HG03460 (cell line): ENCODE data around the gene SPINT3.
A peak's percentile ranks its signal among the peaks of the same experiment; 100 is the strongest.
"Not testable (repeated sequence)": the region's sequence is repeated elsewhere in the genome, so short reads cannot be mapped to it uniquely, and the experiment has no call there.

Source experiments
- ATAC-seq: cut with Tn5 transposase; IDR thresholded peaks from one replicate; pipeline ENCODE4 v1.9.1; 2021; ENCODE audit not compliant: unreplicated experiment

The SPINT3 gene

DNA sequence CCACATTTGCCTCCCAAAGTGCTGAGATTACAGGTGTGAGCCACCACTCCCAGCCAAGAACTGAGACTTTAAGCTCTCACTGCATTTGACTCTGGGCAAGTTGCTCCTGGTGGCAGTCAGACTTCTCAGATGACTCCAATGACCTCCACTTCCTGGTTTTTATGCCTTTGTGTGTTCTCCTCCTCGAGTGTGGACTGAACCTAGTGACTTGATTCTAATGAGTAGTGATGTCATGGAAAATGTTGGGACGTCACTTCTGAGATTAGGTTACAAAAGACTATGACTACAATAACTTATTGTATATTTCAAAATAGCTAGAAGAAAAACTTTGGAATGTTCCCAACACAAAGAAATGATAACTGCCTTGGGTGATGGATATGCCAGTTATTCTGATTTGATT, 12.0 kb downstream of the SPINT3 start:
- no peak for ATAC-seq

DNA sequence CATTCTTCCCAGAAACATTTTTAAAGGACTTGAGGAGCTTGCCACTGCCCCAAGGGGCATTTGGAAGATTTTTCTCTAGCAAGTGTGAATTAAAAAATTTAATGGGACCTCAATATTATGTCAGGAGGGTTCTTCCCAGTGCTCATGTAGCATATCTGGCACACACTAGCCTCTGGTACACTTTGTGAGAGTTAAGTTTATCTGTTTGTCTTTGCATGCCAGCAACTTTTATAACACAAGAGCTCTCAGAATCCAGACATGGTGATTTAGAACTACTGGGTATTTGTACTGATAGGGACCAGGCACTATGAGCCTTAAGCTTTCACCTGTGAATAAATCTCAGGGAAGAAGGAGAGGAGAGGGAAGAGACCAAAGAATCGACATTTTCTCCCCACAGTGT, 12.9 kb downstream of the SPINT3 start:
- ATAC-seq = no peak

DNA sequence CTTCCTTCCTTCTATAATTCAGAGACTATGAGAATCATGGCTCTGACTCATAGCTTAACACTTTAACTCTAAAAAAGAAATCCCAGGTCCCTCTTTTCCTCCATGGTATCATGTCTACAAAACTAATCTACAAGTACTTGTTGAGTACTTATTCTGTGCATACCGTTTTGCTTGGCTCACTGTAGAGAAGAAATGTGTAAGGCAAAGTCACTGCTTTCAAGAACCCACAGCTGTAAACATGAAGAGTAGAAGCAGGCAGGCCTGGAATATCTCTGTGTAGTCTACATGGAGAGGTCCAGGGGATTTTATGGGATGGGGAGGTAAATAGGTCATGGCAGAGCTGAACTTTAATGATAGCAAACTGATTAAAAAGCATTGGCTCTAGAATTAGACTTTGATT, 13.8 kb downstream of the SPINT3 start:
- ATAC-seq = no peak

DNA sequence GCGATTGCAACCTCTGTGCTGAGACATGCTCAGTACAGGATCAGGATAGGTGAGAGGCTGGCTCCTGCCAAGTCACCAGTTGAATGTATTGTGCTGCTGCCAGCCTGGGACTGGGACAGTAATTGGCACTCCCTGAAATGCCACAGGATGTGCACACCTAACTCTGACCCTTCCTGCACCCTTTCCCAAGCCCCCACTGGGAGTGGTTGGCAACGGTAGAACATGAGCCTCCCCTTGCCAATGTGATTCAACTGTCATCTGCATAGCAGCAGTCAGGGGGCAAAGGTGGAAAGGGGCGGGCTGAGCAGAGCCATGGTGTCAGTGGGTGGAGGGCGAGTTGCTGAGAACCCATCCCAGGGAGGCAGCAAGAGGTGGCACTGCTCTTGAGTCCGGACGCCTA, 15.4 kb downstream of the SPINT3 start:
- ATAC-seq = no peak

DNA sequence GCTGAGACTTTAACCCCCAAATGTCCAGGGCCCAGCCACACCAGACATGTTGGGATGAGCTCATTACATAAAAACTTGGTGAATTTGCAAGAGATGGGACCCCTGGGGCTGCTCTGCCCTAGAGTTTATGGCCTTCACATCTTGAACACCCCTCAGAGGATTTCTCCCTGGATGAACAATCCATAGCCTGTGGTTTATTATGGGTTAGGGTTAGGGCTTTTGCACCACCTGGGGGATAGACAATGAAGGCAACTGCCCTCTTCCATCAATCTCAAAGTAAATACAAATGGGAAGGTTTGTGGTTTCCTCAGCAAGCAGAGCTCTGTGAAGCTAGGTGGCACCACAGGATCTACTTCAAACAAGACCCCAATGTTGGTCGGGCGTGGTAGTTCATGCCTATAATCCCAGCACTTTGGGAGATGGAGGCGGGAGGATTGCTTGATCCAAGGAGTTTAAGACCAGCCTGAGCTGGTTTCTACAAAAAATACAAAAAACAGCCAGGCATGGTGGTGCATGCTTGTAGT, 17.4 kb downstream of the SPINT3 start:
- ATAC-seq = no peak

DNA sequence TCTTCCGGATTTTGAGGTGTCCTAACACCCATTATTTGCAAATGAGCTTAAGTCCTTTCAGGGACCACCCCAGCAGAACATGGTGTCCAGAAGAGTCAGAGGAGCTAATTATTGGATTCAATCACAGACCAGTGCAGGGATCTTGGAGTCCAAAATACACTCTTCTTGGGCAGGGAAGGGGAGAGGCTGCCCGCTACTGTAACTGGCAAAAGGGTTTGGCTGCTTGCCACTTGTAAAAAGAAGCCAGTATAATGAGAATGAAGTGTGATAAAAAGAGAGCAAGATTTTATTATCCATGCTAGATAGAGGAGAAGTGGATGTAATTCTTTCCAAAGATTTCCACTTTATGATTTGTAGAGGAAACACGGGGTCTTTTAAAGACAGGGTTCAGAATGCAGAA, 19.3 kb downstream of the SPINT3 start:
- ATAC-seq = no peak

DNA sequence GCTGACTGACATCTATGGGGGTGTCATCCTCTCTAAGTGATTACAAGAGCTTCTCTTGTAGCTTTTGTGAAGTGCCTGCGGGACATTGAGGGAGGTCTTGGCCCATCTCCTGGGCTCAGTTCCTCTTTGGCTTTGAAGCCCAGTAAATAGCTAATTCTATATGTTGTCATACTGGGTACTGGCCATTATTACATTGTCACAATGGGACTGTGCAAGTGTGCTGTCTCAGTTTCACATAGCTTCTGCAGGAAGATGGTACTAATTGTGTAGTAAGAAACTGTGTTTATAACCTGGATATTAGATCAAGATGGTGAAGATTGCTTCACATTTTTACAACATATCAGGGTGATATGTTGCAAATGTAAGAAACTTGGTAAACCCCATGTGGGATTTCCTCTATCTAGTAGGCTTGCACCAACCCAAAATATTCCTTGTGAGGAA, 19.9 kb downstream of the SPINT3 start:
- ATAC-seq = no peak

DNA sequence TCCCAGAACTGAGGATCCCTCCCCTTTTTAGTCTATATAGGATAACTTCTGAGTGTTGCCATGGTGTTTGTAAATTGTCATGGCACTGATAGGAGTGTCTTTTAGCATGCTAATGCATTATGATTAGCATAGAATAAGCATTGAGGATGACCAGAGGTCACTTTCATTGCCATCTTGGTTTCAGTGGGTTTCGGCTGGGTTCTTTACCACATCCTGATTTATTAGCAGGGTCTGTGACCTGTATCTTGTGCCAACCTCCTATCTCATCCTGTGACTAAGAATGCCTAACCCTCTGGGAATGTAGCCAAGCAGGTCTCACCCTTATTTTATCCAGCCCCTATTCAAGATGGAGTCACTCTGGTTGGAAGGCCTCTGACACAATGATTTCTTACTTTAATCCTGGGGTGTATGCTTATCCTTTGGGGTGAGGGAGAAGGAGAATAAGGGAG, 26.3 kb downstream of the SPINT3 start:
- no peak for ATAC-seq

DNA sequence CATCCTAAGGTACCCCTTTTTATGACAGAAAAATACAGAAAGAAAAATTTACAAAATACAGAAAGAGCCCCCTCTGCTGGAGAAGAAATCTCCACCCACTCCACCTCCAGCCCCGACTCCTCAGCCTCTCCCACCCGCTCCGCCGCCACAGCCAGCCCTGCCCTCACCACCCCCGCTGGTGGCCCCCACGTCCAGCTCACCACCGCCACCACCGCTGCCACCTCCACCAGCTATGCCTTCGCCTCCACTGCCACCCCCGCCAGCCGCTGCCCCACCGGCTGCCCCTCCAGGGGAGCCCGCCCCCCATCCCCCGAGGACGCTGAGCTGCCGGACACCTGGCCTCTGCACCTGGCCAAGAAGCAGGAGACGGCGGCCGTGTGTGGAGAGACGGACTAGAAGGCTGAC, 28.2 kb downstream of the SPINT3 start:
- ATAC-seq = no peak

DNA sequence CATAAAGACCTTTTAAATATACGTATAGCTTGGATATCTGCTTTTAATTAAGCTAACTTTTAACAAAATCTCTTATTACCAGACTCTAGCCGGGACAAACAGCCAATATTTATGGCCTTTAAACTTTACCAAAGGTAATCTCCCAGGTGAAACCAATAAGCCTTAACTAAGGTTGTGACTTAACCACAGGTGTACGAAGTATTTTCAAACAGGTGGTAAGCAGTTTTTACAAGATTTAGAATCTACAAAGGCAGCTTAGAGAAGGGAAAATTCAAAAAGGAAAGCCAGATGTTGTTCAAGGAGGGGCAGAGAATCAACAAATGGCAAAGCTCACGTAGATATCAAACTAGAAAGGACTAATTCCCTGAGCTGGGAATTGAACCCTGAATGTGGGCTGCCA, 30.0 kb downstream of the SPINT3 start:
- no peak for ATAC-seq

DNA sequence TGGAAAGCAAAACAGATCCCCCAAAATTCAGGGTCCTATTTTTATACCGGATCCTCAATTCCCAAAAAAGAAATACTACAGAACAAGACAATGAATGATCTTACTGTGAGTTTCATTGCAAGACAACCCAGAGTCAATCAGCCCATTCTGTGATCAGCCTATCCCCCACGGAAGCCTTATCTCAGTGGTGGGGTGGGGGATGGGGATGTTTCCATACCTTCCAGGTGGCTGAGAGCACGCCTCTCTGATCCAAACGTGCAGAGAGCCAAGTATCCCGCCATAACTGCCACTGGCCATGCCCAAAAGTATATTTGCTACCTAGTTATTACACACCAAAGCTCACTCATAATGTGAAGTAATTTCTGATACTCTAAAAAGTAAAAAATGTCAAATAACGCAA, 30.7 kb downstream of the SPINT3 start:
- no peak for ATAC-seq

DNA sequence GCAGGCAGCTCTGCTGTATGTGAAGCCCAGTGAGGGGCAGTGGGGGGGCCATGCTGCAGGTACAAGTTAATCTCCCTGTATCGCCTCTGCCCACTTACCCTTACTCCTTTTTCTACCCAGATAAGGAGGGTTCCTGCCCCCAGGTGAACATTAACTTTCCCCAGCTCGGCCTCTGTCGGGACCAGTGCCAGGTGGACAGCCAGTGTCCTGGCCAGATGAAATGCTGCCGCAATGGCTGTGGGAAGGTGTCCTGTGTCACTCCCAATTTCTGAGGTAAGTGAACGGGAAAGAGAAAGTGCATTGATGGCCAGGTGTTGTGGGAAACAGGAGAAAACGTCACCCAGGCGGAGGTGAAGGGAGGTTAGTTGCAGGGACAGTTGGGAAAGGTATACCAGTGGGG, 35.6 kb downstream of the SPINT3 start:
- ATAC-seq = no peak

DNA sequence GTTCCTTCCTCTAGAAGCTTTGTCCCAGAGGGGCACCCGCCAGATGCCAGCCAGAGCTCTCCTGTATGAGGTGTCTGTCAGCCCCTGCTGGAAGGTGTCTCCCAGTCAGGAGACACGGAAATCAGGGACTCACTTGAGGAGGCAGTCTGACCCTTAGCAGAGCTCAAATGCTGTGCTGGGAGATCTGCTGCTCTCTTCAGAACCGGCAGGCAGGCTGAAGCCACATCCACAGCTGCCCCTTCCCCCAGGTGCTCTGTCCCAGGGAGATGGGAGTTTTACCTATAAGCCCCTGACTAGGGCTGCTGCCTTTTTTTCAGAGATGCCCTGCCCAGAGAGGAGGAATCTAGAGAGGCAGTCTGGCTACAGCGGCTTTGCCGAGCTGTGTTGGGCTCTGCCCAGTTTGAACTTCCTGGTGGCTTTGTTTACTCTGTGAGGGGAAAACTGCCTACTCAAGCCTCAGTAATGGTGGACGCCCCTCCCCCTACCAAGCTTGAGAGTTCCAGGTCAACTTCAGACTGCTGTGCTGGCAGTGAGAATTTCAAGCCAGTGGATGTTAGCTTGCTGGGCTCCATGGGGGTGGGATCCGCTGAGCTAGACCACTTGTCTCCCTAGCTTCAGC, 37.8 kb downstream of the SPINT3 start:
- ATAC-seq = not testable (repeated sequence)

DNA sequence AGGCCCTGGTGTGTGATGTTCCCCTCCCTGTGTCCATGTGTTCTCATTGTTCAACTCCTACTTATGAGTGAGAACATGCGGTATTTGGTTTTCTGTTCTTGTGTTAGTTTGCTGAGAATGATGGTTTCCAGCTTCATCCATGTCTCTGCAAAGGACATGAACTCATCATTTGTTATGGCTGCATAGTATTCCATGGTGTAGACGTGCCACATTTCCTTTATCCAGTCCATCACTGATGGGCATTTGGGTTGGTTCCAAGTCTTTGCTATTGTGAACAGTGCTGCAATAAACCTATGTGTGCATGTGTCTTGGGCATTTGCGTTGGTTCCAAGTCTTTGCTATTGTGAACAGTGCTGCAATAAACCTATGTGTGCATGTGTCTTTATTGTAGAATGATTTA, 43.1 kb downstream of the SPINT3 start:
- not testable (repeated sequence) for ATAC-seq

DNA sequence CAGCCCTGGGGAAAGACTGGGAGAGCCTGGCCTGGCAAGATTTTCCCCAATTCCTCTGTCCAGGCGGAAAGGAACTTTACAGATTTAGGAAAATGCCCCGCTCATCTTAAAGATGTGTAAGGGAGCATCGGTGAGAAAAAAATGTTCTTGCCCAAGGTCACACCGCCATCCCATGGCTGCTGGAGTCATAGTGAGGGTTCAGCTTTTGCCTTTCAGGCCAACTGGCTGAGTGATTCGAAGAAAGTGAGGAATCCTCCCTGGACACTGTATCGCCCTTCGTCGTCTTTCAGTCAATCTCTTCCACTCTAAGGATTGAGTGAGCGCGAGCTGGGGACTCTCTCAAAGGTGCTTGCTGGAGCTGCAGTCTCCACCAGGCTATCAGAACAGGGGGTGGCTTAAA, 44.5 kb downstream of the SPINT3 start:
- ATAC-seq = peak; percentile 22

DNA sequence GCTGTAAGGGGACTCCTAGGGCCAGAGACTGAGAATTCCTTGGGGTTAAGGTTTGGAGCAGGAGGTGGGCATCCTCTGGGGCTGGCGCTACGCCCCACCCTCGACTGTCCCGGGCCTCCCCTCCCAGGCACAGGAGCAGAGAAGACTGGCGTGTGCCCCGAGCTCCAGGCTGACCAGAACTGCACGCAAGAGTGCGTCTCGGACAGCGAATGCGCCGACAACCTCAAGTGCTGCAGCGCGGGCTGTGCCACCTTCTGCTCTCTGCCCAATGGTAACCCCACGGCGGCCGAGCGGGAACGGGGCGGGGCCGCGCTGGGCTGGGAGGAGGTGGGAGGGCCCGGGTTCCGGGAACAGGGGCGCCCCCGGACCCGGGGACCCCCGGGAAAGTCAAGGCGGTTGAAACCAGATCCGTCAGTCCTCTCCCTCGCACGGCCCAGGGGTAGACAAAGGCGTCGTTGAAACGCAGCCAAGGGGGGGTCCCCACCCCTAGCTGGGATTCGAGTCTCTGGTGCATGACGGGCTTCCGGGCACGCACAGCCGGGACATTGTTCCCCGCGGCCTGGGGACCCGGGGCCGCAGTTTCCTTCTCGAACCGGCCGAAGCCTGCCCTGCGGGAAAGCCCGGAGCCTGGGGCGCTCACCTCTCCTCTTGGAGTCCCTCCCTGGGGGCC, 45.0 kb downstream of the SPINT3 start:
- peak; percentile 59 for ATAC-seq

DNA sequence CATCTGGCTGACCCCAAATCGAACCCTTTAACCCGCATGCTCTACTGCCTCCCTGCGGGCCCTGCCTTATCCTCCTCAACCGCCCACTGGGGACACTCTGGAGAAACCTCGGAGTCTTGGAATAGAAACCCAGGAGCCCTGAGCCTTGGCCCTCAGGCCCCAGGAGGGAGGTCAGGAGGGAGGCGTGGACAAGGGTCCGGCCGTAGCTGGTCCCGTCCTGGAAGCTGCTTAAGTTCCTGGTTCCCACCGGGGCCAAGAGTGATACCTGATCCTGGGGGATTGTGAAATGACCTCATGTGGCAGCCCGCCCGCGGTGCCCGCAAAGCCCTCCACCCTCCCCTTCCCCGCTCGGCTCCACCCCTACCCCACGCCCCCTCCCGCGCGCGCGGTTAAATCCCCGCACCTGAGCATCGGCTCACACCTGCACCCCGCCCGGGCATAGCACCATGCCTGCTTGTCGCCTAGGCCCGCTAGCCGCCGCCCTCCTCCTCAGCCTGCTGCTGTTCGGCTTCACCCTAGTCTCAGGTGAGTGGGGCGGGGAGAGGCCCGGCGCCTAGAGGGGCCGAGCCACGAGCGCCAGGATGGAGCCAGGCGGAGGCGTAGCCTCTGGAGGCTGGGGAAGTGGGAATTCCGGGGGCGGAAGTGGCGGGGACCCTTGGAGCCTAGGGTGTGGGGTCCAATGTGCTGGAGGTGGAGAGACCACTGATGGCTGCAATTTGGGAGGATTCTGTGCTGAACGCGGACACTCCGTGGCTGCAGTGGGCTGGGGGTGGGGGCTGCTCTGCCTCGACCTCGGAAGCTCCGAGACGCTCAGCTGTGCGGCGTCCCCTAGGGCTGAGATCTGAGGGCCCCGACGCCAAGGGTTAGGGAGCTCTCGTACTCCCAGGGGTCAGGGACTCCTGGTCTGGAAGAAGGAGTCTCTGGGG, 45.8 kb downstream of the SPINT3 start, which contains the start of gene WFDC2:
Gene WFDC2, plus strand, starts transcription at position 418 of the 926 bp plus-strand sequence. Its CDS starts 29 bp downstream, at position 447.
- ATAC-seq = no peak

DNA sequence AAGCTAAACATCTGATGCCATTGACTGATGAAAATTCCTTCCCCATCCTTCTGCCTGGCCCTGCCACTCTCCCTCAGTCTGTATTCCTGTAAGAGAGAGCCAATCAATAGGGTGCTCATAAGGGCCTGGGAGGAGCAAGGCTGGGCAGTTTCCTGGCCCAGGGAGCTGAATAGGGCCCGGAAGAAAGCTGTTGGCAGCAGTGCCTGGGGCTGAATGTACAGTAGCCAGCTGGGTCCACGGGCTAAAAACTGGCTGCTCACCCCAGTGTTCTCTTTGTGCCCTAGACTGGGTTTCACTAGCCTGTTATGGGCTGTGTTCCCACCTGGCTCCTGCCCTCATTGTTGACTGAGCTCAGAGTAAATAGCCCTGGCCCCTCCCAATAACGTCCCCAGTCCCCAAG, 47.6 kb downstream of the SPINT3 start:
- ATAC-seq = no peak

DNA sequence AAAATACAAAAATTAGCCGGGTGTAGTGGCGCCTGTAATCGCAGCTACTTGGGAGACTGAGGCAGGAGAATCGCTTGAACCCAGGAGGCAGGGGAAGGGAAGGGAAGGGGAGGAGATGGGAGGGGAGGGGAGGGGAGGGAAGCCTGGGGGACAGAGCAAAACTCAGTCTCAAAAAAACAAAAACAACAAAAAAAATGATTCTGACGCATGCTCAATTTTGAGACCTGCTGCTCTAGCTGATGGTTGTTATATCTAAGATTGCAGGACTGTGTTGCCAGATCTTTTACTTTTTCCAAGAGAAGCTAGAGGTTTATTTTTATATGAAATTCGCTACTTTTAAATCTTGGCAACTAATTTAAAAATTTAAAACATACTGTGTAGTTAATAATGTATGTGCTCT, 48.2 kb downstream of the SPINT3 start:
- ATAC-seq = no peak

DNA sequence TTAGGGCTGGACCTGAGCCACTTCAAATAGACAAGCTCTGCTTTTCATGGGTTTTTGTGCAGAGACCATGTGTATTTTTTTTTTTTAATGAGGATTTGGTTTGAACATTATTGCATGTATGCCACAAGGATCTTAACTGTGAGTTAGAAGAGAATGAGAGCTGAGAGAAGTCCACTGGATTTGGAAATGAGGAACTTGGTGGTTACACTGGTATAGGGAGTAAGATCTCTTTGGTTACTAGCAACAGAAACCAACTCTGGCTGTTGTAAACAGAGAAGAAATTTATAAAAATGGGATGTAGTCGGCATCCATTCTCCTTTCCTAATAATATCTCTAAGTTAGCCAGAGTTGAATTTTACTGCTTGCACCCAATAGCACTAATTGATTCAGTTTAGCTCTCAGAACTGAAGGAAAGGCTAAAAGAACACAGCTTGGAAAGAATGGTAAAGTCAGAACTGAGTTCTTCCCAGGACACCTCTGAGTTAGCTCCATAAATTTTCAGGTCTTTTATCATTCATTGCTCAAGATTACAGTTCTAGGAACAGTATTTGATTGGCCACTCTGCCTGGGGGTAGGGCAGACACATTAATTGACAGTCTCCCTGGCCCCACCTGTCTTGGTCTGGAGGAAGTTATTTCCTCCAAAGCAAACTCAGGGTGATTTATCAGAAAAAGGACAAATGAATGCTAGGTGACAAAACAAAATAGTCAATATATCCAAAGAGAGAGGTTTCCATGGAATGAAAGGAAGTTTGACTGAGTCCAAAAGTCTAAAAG, 49.7 kb downstream of the SPINT3 start:
- ATAC-seq = no peak

DNA sequence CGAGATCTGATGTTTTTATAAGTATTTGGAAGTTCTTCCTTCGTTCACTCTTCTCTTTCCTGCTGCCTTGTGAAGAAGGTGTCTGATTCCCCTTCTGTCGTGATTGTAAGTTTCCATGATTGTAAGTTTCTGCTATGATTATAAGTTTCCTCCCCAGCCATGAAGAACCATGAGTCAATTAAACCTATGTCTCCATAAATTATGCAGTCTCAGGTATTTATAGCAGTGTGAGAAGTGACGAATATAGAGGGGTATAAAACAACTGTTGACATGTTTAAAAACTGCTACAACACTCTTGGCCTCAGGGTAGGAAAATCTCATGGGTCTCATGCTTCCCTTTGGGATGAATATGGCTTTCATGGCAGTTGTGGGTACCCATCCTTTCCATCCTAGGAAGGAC, 51.7 kb downstream of the SPINT3 start:
- no peak for ATAC-seq
